Stimulated activated naive CD4-positive, alpha-beta T cell treated with Interleukin-2 at 50 U/mL for 16 hours (primary cell): ENCODE results near the gene PALLD.

Source experiments
- DNase-seq: peaks from one replicate; lab custom pipeline; 2025; lab: John Stamatoyannopoulos, UW

Gene PALLD

DNA sequence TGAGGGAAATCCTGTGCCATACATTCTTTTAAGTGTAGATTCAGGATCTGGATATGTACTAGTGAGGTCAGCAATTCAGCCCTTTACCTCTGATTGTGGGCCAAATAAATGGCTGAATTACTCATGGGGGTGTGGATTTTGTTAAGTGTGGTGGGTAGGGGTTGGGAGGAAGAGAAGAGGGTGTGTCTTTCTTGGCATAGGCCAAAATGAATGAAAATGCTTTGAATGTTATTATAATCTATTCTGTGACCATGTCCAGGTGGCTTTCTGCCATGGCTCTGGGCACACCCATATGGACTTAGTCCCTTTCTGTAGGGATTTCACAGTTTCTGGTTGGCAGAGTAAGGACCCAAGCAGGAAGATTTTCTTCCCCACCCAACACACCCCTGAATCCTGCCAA lies 268.9 kb downstream of the PALLD start:
- no peak for DNase-seq

DNA sequence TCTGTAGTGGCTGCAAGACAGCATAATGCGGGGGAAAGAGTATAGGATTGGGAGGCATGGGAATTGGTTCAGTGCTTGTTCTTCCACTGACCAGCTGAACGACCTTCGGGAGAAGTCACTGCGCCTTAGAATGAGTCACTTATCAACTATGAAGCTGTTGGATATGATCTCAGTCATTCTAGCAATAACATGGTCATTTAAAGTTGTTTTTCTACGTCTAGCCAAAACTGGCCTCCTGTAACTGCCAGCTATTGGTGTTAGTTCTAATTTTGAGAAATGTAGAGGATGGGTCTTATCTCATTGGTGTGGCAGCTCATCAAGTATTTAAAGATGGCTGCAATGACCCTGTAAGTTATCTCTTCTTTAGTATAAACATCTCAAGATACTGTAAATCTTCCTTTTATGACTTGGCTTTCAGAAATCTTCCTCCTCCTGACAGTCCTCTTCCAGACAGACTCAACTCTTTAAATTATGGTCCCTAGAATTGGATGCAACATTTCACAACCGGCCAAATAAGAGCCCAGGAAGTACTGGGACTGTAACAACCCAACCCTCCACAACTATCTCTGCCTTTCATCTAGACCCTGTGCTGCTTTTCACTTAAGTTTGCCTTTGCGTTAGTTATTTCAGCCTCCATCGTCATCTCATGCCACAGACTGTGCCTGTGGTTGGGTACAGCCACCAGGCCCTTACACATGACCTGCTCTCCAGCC lies 269.9 kb downstream of the PALLD start:
- no peak for DNase-seq

GRCh38 chr4:168769416-168769815 lies 272.6 kb downstream of the PALLD start:
- no peak for DNase-seq

DNA sequence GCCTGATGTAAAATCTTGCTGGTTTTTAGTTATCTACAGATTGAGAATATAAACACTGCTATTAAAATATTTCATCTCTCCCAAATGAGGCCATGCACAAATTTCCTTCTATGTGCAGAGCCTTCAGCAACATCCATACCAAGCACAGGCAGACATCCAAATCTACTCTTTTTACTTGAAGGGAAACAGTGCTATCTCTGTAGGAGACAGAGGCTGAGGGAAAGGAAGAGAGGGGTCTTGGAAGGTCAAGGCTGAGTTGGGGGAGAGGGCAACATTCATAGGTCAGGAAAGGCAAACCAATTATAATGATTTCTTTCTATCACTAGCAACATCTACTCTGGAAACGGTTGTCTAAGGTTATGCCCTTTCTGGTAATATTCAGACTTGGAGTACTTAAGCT lies 273.0 kb downstream of the PALLD start:
- DNase-seq = no peak

DNA sequence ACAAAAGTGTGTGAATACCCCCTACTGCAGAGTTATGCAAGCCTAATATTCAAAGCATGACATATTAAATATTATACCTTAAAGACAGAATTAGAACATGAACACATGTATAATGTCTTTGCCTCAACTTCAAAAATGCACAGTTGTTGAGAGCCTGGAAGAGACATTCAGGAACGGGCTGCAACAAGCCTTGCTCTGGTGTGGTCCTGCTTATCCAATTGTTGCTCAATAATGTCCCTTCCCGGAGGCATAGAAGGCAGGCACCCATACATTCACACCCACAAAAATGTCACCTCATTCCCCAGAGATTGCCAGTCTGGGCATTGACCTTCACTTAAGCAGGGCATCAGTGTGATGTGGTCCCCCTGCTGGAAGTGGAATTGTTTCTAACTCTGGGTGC lies 274.4 kb downstream of the PALLD start:
- no peak for DNase-seq

DNA sequence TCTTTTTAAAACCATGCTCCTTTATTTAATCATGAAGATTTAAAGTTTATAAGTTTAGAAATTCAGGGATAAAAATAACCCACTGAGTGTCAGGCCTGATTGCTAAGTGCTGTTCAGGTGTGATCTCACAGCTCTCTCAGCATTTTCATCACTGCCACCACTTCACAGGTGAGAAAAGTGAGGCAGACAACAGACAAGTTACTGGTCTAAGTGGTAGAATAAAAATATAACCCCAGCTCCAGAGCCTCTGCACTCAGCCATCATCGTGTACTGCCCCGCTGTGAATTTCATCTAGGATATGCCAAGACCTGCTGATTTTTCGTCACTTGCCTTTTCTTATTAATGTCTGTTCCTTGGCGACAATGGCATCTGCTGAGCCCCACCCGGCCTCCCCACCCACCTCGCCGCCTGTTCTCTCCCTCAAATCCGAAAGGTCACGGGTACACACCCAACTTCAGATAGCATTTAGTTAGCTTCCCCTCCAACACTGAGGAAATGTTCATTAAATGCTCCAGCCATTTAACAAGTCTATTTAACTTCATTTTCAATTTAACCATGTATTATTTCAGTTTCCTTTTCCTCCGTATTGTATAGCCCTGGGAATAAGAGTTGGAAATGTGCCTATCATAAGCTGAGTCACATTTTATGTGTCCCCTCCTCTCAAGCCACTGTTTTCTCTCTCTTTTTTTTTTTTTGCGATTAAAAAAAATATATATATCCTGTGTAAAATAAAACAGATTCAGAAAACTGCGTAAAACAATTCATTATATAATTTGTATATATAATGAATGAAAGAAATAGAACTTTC lies 276.7 kb downstream of the PALLD start:
- DNase-seq = no peak

DNA sequence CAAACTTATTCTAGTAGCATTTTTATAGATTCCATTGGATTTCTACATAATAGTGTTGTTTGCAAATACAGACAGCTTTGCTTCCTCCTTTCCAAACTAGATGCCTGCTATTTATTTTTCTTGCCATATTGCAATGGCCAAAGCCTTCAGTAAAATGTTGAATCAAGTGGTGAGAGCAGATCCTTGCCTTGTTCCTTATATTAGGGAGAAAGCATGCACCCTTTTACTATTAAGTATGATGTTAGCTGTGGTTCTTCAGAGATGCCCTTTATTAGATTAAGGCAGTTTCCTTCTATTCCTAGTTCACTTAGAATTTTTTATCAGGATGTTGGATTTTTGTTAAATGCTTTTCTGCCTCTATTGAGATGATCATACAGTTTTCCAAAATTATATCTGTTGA lies 279.5 kb downstream of the PALLD start:
- no peak for DNase-seq

- DNase-seq = no peak
Observed at GRCh38 chr4:168777277-168777965, 280.6 kb downstream of the PALLD start.

- DNase-seq = no peak
Observed at GRCh38 chr4:168781341-168781740, 284.5 kb downstream of the PALLD start.

- DNase-seq = no peak
Observed at GRCh38 chr4:168781926-168782325, 285.1 kb downstream of the PALLD start.

DNA sequence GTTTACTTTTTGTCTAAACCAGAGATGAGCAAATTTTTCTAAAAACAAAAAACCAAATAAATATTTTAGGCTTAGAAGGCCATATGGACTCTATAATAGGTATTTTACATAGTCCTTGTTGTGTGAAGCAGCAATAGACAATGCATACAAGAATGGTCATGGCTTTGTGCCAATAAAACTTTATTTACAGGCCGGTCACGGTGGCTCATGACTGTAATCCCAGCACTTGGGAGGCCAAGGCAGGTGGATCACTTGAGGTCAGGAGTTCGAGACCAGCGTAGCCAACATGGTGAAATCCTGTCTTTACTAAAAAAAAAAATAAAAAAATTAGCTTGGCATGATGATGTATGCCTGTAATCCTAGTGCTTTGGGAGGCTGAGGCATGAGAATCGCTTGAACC lies 285.6 kb downstream of the PALLD start:
- no peak for DNase-seq

- no peak for DNase-seq
Observed at GRCh38 chr4:168784786-168785461, 288.1 kb downstream of the PALLD start.

GRCh38 chr4:168787334-168787733 lies 290.5 kb downstream of the PALLD start:
- DNase-seq = no peak

GRCh38 chr4:168787801-168788595 lies 291.1 kb downstream of the PALLD start:
- no peak for DNase-seq

DNA sequence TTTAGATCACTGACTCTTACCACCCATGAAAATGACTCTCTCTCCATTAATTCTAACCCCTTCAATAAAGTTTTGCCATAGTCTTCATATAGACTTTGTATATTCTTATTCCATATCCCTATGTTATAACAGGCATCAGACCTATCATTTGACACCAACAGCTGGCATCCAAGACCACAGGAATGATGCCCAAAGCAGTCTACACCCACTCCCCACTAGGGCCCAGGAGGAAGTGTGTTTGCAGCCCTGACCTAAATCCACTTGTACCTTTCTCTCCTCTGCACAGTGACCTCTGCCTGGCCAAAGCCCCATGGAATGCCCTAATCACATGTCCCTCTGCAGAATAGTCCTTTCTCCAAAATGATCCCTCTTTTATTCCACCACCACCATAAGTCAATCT lies 294.0 kb downstream of the PALLD start:
- DNase-seq = no peak

DNA sequence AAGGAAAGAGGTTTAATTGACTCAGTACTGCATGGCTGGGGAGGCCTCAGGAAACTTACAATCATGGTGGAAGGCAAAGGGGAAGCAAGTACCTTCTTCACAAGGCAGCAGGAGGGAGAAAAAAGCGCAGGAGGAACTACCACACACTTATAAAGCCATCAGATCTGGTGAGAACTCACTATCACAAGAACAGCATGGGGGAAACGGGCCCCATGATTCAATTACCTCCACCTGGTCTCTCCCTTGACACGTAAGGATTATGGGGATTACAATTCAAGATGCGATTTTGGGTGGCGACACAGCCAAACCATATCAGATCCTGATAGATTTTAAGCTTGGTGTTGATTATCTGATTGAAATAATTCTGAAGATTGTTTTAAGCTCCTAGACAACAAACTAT lies 294.5 kb downstream of the PALLD start:
- no peak for DNase-seq

GRCh38 chr4:168793542-168793941 lies 296.7 kb downstream of the PALLD start:
- no peak for DNase-seq

- DNase-seq = no peak
Observed at GRCh38 chr4:168794092-168794707, 297.3 kb downstream of the PALLD start.

DNA sequence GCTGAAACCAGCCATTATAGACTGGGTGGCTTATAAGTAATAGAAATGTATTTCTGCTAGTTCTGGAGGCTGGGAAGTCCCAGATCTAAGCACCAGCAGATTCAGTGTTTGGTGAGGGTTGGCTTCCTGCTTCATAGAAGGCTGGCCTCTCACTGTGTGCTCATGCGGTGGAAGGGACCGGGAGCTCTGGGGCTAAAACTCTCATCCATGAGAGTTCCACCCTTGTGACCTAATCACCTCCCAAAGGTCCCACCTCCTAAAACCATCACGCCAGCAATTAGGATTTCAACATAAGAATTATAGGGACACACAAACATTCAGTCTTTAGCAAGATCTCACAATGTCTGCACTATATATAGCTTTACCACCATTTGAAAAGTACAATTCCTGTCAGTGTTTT lies 298.0 kb downstream of the PALLD start:
- DNase-seq = no peak

DNA sequence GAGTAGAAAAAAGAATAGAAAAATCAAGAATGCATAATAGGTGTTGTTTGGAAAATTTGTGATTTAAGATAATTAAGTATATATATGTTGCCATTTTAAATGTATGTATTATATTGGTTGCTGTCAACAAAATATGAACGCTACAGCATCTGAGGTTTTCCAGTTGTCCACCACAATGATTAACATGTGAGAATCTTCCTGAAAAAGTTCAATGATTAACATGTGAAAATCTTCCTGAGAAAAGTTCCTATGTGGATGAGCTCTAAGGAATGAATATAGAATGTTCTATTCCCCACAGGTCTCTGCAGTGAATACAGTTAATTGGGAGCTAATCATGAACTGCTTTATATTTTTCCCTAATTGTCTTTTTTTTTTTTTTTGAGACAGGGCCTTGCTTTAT lies 298.5 kb downstream of the PALLD start:
- no peak for DNase-seq
